ENCODE measurements around the gene AHNAK.

GRCh38 chr11:62553839-62554361 is 7.3 kb upstream of the AHNAK start:
- no peak for TF ChIP-seq CTCF (IDR thresholded peaks at IDR 0.05)
- no peak for TF ChIP-seq POLR2A (IDR thresholded peaks at IDR 0.05)

All from ovary (tissue), 3 donors.